AG10803 (cell line): ENCODE results near the gene COMT.

Source experiments
- DNase-seq: peaks from one replicate; pipeline ENCODE4 v3.0.0; 2010; ENCODE audit warnings: low read depth
- H3K4me3 ChIP-seq: 2 replicates; pipeline ENCODE4 v1.5.1; 2011; ENCODE audit warnings: mild to moderate bottlenecking, low read length, control low read depth
- CTCF ChIP-seq: conservative IDR thresholded peaks from 2 replicates; pipeline ENCODE4 v1.5.1; 2011; ENCODE audit warnings: mild to moderate bottlenecking, low read length, control low read depth, inconsistent platforms

COMT gene

GRCh38 chr22:19993926-19994325, 52.4 kb downstream of the COMT start:
- DNase-seq = no peak
- no peak overlapping the region for H3K4me3 ChIP-seq

GRCh38 chr22:19994851-19995610, 53.5 kb downstream of the COMT start:
- TF ChIP-seq CTCF = no peak

More at GRCh38 chr22:19993926-19994325, 52.4 kb downstream of the COMT start:
- no peak for TF ChIP-seq CTCF

GRCh38 chr22:19995611-19996339, 54.2 kb downstream of the COMT start:
- TF ChIP-seq CTCF = no peak
- DNase-seq = peak; percentile 79
- no peak overlapping the region for H3K4me3 ChIP-seq

More at GRCh38 chr22:19994851-19995610, 53.5 kb downstream of the COMT start:
- no peak for DNase-seq
- no peak overlapping the region for H3K4me3 ChIP-seq

GRCh38 chr22:19996694-19997384, 55.3 kb downstream of the COMT start:
- TF ChIP-seq CTCF = no peak
- DNase-seq = no peak

GRCh38 chr22:19997561-19998231, 56.1 kb downstream of the COMT start:
- no peak for DNase-seq
- TF ChIP-seq CTCF = no peak
- H3K4me3 ChIP-seq = no peak overlapping the region

More at GRCh38 chr22:19996694-19997384, 55.3 kb downstream of the COMT start:
- no peak overlapping the region for H3K4me3 ChIP-seq

GRCh38 chr22:19998232-19998951, 56.8 kb downstream of the COMT start:
- H3K4me3 ChIP-seq = no peak overlapping the region
- no peak for TF ChIP-seq CTCF
- DNase-seq = no peak
